Stimulated activated CD4-positive, alpha-beta T cell treated with anti-CD3 and anti-CD28 coated beads, Interleukin-1b, Interleukin-23, amount 100 ng/mL, for 1 hour (primary cell): ENCODE measurements around the gene TNS4.

Source experiments
- DNase-seq, 2 donors: peaks; one replicate each; pipeline ENCODE4 v3.0.0-alpha.2; 2020; ENCODE audit warnings: low read depth in 2 of 2

TNS4 gene

DNA sequence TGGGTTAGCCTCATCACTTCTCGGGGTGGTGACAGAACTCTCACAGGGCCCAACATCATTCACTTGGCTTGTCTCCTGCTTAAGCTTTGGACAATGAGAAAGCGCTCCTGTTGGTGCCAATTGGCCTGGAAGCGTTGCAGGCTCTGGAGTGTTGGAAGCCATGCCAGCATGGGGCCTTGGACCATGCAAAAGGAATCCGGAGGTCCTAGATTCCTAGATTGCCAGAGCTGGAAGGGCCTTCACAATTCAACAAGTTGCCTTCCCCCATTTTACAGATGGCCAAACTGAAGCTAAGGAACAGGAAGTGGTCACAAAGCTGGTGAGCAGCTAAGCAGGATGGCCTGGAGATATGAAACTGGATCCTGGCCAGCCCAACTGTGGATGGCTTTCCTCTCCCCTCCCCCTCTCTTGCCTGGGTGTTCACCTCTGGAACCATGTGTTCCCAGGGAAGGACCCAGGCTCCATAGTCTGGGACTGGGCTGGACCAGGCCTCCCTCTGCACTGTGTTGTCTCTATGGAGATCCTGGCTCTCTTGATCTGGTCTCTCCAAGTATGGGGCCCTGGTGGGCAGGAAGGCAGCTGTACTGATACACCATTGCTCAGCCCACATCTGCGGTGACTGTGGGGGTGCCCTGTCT is 64.2 kb downstream of the TNS4 start:
- DNase-seq: no peak

GRCh38 chr17:40436636-40437035 is 64.8 kb downstream of the TNS4 start:
- DNase-seq: no peak

DNA sequence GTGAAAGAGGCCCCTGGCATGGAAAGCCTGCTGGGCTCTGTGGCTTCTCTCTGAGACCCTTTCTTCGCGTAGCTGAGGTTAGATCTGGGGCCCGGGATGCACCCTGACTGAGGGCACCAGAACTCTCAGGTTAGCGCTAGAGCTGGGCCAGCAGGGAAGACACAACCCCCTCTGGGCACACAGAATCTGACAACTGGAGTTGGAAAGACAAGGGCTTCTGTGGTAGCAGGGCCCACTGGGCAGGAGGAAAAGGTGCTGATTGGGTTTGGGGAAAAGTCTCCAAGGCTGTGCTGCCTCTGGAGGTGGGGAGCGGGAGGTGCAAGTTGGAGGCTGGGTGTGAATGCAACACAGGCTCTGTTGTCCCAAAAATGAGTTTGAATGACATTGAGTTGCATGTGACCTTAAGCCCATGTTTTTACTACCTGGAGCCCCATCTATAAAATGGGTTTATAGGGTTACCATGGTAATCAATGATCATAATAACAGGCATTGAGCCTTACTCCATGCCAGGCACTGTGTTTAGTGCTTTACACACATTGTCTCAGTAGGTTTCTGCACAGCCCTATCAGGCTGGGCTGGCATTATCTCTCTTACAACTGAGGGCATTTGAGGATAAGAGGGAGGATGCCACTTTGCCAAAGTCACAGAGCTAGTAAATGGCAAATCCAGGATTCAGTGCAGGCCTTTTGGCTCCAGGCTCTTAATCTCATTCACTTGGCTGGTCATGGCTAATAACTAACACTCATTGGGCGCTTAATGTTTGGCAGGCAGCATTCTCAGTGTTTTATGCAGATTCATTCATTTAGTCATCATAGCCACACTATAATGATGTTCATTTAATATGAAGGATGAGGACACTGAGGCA is 67.6 kb downstream of the TNS4 start:
- DNase-seq: no peak

DNA sequence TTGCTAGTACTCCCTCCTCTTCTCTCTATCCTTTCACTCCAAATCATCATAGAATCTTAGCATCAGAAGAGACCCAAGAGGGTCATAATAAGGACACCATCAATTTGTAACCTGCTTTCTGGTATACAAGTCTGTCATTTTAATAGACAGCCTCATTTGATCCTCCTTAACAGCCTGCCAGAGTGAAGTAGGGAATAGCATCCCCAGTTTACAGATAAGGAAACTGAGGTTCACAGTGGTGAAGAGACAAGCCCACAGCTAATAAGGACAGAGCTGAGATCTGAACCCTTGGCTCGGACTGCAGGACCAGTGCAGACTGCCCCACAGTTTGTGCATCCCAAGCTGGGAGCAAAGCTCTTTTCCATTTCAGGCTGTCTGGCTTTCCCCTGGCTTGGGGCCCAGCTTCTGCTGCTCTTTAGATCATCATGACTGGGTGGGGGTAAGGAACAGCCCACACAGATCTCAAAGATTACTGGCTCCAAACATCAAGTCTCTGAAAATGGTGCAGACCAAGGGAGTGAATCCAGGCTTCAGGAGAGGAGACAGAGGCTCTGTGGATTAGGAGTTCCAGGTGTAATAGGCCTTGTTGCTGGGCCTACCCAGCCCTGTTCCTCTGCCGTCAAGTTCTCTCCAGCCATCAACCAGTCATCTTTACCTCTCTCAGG is 68.4 kb downstream of the TNS4 start:
- DNase-seq: no peak

- no peak for DNase-seq
These were observed 70.2 kb downstream of the TNS4 start for GRCh38 chr17:40431231-40431602.

GRCh38 chr17:40430272-40431230 is 70.9 kb downstream of the TNS4 start:
- no peak for DNase-seq

DNA sequence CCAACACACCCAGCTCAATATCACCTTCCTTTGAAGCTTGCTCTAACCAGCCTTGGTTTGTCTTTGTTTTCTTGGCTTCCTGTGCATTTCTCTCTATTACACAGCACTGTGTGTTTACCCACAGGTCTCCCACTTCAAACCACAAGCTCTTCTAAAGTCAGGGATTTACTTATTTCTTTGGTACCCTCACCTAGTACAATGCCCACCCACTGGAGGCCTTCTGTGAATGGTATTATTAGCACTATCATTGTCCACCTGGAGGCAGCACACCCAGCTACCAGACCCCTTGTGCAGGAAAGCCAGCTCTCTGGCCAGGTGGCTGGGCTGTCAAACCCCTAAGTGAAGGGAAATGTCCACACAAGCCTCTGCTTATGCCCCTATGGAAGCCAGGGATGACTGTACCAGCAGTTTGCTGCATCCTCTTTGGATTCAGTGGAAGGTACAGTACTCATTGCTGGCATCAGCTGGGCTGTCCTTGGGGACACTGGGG is 74.4 kb downstream of the TNS4 start:
- DNase-seq: no peak
